Tibial nerve (tissue), 4 donors: ENCODE data around the gene LCNL1. TPM values are rescaled to one million over a fixed set of nuclear protein-coding genes. Genes with fewer than 3 reads are reported as not detected.

Experiments used
- DNase-seq, 2 donors: peaks; one replicate each; pipeline ENCODE4 v3.0.0-alpha.2; 2019; ENCODE audit warnings: low spot score in 2 of 2
- H3K27ac ChIP-seq, 4 donors: fragments of 200-600 bp; sonication (generic) in 3 of 4; one replicate each; pipeline ENCODE4 v1.5.1; 2017 to 2019; ENCODE audit warnings: mild to moderate bottlenecking in 1 of 4
- H3K27me3 ChIP-seq, 2 donors: fragments of 200-600 bp; sonication (generic) in 1 of 2; one replicate each; pipeline versions ENCODE4 v1.5.1 to v1.6.0; 2017 to 2019
- H3K36me3 ChIP-seq, 3 donors: fragments of 200-600 bp; sonication (generic); one replicate each; pipeline ENCODE4 v1.5.1; 2018 to 2019
- H3K4me1 ChIP-seq, 4 donors: fragments of 200-600 bp; sonication (generic) in 3 of 4; one replicate each; pipeline ENCODE4 v1.5.1; 2017 to 2019
- H3K4me3 ChIP-seq, 4 donors: fragments of 200-600 bp; sonication (generic) in 3 of 4; one replicate each; pipeline ENCODE4 v1.5.1; 2017 to 2019; ENCODE audit warnings: mild to moderate bottlenecking in 1 of 4, moderate library complexity in 1 of 4
- H3K9me3 ChIP-seq, 4 donors: fragments of 200-600 bp; sonication (generic) in 3 of 4; one replicate each; pipeline ENCODE4 v1.5.1; 2017 to 2019
- CTCF ChIP-seq, 5 experiments: fragments of 200-600 bp in 3 of 5; fragments of 450-650 bp in 2 of 5; sonication (generic) in 3 of 5; IDR thresholded peaks; one replicate each; pipeline ENCODE4 v1.5.1; 2016 to 2019; ENCODE audit warnings: antibody characterized with exemption in 5 of 5, mild to moderate bottlenecking in 3 of 5, moderate library complexity in 2 of 5
- EP300 ChIP-seq, 2 donors: sonication (generic); formaldehyde crosslinking; IDR thresholded peaks; one replicate each; pipeline ENCODE4 v1.6.1; 2017; ENCODE audit warnings: antibody characterized with exemption in 2 of 2, mild to moderate bottlenecking in 1 of 2
- POLR2A ChIP-seq, 2 donors: fragments of 450-650 bp; IDR thresholded peaks; one replicate each; pipeline ENCODE4 v1.6.1; 2017; ENCODE audit warnings: antibody characterized with exemption in 2 of 2, mild to moderate bottlenecking in 2 of 2, moderate library complexity in 2 of 2
- WGBS, 2 donors: methylation state at CpG; one replicate each; pipeline ENCODE4 v1.1.5; 2018; 5-methylcytosine and 5-hydroxymethylcytosine counted together
- total RNA-seq, 4 donors: library from RNA; depleted of rRNA; stranded (reverse); fragments of >200 nt; gene quantifications; one replicate each; pipeline ENCODE4 v1.1.0, GENCODE V29; 2016

LCNL1 gene
- total RNA-seq, 4 donors from 2014 or later = 14.7 to 86.3 (median 64.3) TPM

GRCh38 chr9:136965771-136966484 lies 16.9 kb upstream of the LCNL1 start:
- H3K9me3 ChIP-seq = no peaks in the 10 kb centered on the region
- H3K36me3 ChIP-seq = no peaks in the 10 kb centered on the region
- peak; percentile 14 to 33 for TF ChIP-seq EP300 (IDR thresholded peaks at IDR 0.05)
- no peak for TF ChIP-seq CTCF (IDR thresholded peaks at IDR 0.05)
- 22 to 27% methylated on average over 23 of the region's 23 CpGs for WGBS, 2 donors
- no peak for DNase-seq
- H3K4me3 ChIP-seq = peak overlapping the region in 1 of 4 donors; percentile 3
- peaks cover 0 to 66% (median 12%) of the 10 kb centered on the region in 4 donors for H3K4me1 ChIP-seq
- H3K27ac ChIP-seq = peak overlapping the region in 3 of 4 donors; percentile 21 to 66 (median 26)
- no peaks in the 10 kb centered on the region for H3K27me3 ChIP-seq

GRCh38 chr9:136968333-136969127 lies 14.3 kb upstream of the LCNL1 start:
- TF ChIP-seq POLR2A (IDR thresholded peaks at IDR 0.05) (no peak), CTCF (IDR thresholded peaks at IDR 0.05) (no peak), EP300 (IDR thresholded peaks at IDR 0.05) (no peak)
- H3K36me3 ChIP-seq = no peaks in the 10 kb centered on the region
- WGBS, 2 donors = 53 to 59% methylated on average over 6 to 12 of the region's 17 CpGs

GRCh38 chr9:136969150-136969549 lies 13.6 kb upstream of the LCNL1 start:
- TF ChIP-seq CTCF (IDR thresholded peaks at IDR 0.05) = no peak
- TF ChIP-seq POLR2A (IDR thresholded peaks at IDR 0.05) = no peak
- TF ChIP-seq EP300 (IDR thresholded peaks at IDR 0.05) = peak; percentile 50 to 83
- peak in 1 of 2 donors; percentile 42 for DNase-seq
- Histone ChIP-seq H3K27me3 (no peaks in the 10 kb centered on the region), H3K36me3 (no peaks in the 10 kb centered on the region), H3K4me3 (no peak overlapping the region), H3K4me1 (peaks cover 0 to 52% (median 12%) of the 10 kb centered on the region in 4 donors), H3K27ac (peak overlapping the region in 3 of 4 donors; percentile 70 to 71 (median 71)), H3K9me3 (no peaks in the 10 kb centered on the region)
- WGBS, 2 donors = 54 to 70% methylated on average over 2 to 17 of the region's 17 CpGs

More at GRCh38 chr9:136968333-136969127, 14.3 kb upstream of the LCNL1 start:
- H3K27me3 ChIP-seq = no peaks in the 10 kb centered on the region
- DNase-seq = no peak
- H3K9me3 ChIP-seq = no peaks in the 10 kb centered on the region
- H3K4me1 ChIP-seq = peaks cover 0 to 57% (median 12%) of the 10 kb centered on the region in 4 donors
- H3K27ac ChIP-seq = peak overlapping the region; percentile 2 to 70 (median 37)
- H3K4me3 ChIP-seq = no peak overlapping the region

- Histone ChIP-seq H3K27me3 (no peaks in the 10 kb centered on the region), H3K4me3 (no peak overlapping the region), H3K9me3 (no peaks in the 10 kb centered on the region), H3K4me1 (peaks cover 0 to 51% (median 9%) of the 10 kb centered on the region in 4 donors), H3K36me3 (no peaks in the 10 kb centered on the region), H3K27ac (peak overlapping the region in 3 of 4 donors; percentile 70 to 71 (median 71))
- no peak for DNase-seq
- no peak for TF ChIP-seq CTCF (IDR thresholded peaks at IDR 0.05)
- TF ChIP-seq POLR2A (IDR thresholded peaks at IDR 0.05) = no peak
- no peak for TF ChIP-seq EP300 (IDR thresholded peaks at IDR 0.05)
- WGBS, 2 donors = 58 to 67% methylated on average over 2 to 3 of the region's 5 CpGs
These were observed 13.0 kb upstream of the LCNL1 start for GRCh38 chr9:136969774-136970173.

- Histone ChIP-seq H3K36me3 (no peaks in the 10 kb centered on the region), H3K4me1 (peaks cover 0 to 52% (median 9%) of the 10 kb centered on the region in 4 donors), H3K9me3 (no peaks in the 10 kb centered on the region), H3K27me3 (no peaks in the 10 kb centered on the region), H3K4me3 (no peak overlapping the region), H3K27ac (peak overlapping the region in 1 of 4 donors; percentile 70)
- WGBS, 2 donors = 68 to 80% methylated on average over 4 to 10 of the region's 11 CpGs
- TF ChIP-seq CTCF (IDR thresholded peaks at IDR 0.05) = no peak
- TF ChIP-seq EP300 (IDR thresholded peaks at IDR 0.05) = no peak
- no peak for DNase-seq
These were observed 12.4 kb upstream of the LCNL1 start for GRCh38 chr9:136970361-136970760.
